Thyroid gland (tissue), 4 donors: ENCODE measurements around the gene CD3G.

Experiments
- CTCF ChIP-seq, 6 experiments: fragments of 200-600 bp in 3 of 6; fragments of 450-650 bp in 3 of 6; sonication (generic) in 3 of 6; IDR thresholded peaks; one replicate each; pipeline ENCODE4 v1.5.1; 2016 to 2019; ENCODE audit warnings: antibody characterized with exemption in 6 of 6, mild to moderate bottlenecking in 2 of 6, inconsistent platforms in 1 of 6, moderate library complexity in 1 of 6
- POLR2A ChIP-seq, 2 donors: fragments of 450-650 bp; IDR thresholded peaks; one replicate each; pipeline ENCODE4 v1.6.1; 2017; ENCODE audit warnings: antibody characterized with exemption in 2 of 2, mild to moderate bottlenecking in 2 of 2, moderate library complexity in 1 of 2

GRCh38 chr11:118321386-118322082 is 22.6 kb upstream of the CD3G start:
- TF ChIP-seq CTCF (IDR thresholded peaks at IDR 0.05) (no peak), POLR2A (IDR thresholded peaks at IDR 0.05) (no peak)
